ENCODE results near the gene FAM180B. TPM values are rescaled to one million over a fixed set of nuclear protein-coding genes. Genes with fewer than 3 reads are reported as not detected.

Gene FAM180B
- total RNA-seq, 1 donor from 2014 or later, result not detected

GRCh38 chr11:47566149-47566698 is 20.3 kb upstream of the FAM180B start:
- no peak for DNase-seq (ENCODE audit: low spot score)

DNA sequence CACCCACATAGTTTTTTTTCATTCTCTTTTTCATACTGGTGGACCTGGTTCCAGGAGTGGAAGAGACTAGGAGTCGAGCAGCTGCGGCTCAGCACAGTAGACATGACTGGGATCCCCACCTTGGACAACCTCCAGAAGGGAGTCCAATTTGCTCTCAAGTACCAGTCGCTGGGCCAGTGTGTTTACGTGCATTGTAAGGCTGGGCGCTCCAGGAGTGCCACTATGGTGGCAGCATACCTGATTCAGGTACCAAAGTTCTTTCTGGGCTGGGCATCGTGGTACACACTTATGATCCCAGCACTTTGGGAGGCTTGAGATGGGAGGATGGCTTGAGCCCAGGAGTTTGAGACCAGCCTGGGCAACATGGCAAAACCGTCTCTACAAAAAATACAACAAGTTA is 16.8 kb upstream of the FAM180B start:
- no peak for DNase-seq (ENCODE audit: low spot score)

- no peak for DNase-seq (ENCODE audit: low spot score)
These were observed 15.7 kb upstream of the FAM180B start for GRCh38 chr11:47570651-47571356.

GRCh38 chr11:47571357-47571729 is 15.1 kb upstream of the FAM180B start:
- DNase-seq (ENCODE audit: low spot score), result no peak

DNA sequence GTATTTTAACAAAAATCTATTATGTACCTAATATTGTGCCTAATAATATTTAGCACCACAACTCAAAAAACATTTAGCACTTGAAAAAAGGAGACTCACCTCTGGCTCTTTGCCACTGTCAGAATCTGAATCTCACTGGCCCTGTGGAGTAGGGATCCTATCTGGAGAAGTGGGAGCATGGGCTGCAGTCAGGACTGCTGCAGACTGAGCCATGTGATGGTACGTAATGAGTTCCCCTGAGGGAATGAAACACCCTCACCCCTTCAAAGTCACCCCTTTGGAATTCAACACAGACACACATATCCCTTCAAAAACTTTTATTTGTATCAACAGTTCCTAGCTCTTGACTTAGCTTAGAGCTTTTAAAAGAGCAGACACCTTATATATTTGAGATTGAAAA is 14.6 kb upstream of the FAM180B start:
- DNase-seq (ENCODE audit: low spot score), result no peak

DNA sequence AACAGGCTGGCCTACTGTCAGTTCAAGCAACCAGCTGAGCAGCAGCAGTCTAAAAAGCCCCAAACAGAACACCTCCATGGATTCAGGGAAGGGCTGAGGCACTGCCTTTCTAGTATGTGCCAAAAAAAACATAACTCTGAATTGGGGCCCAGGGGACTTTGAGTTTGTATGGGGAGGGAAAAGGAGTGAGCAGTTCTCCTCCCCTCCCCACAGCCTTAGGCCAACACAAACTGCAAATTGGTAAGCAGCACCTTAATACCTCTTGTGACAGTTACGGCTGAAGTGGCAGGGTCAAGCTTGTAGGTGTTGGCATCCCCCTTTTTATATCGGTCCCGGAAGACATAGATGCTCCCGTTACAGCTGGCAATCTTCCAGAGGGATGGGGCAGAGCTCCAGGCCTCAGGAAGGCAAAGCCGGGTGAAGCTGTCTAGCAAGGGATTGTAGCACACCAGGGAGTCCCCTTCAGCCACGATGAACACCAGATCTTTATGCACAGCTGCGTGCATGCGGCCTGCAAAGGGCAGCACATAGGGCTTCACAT is 13.7 kb upstream of the FAM180B start:
- DNase-seq (ENCODE audit: low spot score), result no peak

DNA sequence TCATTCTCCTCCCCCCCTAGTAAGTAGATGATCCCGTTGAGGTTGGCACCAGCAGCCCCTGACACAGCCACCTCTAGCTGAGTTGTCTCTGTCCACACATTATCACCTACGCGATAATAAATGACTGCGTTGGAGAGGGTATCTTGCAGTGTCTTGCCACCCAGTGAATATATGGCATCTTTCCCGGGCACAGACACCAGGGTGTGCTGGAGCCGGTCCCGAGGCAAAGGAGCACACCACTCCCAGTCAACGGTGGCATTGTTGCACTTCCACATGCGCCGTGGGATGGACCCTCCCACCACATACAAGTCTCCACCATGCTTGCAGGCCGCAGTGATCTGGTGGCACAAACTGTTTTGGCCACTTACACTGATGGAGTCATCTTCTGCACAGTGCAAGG is 13.2 kb upstream of the FAM180B start:
- DNase-seq (ENCODE audit: low spot score), result no peak

DNA sequence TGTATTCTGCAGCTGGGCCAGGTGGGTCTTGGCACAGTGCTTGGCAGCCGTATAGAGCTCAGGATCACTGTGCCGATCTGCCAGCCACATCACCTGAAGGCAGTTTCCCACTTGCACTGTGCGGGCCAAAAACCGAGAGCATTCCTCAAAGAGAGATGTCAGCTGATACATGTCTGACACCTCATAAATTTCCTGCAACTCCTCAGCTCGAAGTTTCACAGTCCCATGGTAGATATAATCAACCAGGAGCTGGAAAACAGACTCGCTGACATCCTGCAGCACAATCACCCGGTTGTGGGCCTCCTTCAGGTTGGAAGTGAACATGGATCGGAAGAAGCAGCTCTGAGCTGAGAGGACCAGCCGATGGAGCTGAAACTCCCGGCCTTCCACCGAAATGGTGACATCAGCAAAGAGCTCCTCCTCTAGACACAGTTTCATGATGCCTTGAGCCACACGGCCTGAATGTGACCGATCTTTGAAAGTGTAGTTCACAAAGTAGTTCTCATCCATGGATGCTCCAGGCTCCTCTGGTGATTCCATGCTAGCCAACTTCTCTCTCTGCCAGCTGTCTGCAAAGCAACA is 8.9 kb upstream of the FAM180B start:
- no peak for DNase-seq (ENCODE audit: low spot score)

GRCh38 chr11:47578524-47579494 is 7.7 kb upstream of the FAM180B start, which contains the start of the genes KBTBD4 and NDUFS3:
Gene KBTBD4 (minus strand): TSS chr11:47578970. CDS start chr11:47578951, 19 bp downstream.
Gene NDUFS3 (plus strand): TSS chr11:47579074. CDS start chr11:47579092, 18 bp downstream.
- peak; percentile 97 for DNase-seq (ENCODE audit: low spot score)

DNA sequence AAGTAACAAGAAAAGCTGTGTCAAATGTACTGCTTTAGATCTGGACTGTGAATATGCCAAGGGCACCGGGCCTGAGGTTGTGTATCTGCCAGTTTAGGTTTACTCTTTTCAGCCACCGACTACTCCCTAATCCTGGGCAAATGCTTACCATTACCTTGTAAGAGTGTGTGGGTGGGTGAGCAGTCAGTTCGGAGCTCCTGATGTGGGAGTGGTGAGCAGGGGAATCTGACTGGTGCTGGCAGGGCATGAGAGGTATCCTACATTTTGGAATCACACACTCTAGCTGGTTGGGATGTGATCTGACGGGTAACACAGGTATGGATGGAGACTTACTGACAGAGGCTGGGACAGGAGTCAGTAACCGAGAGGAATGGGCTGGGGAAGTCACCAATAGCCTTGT is 2.6 kb upstream of the FAM180B start:
- no peak for DNase-seq (ENCODE audit: low spot score)

DNA sequence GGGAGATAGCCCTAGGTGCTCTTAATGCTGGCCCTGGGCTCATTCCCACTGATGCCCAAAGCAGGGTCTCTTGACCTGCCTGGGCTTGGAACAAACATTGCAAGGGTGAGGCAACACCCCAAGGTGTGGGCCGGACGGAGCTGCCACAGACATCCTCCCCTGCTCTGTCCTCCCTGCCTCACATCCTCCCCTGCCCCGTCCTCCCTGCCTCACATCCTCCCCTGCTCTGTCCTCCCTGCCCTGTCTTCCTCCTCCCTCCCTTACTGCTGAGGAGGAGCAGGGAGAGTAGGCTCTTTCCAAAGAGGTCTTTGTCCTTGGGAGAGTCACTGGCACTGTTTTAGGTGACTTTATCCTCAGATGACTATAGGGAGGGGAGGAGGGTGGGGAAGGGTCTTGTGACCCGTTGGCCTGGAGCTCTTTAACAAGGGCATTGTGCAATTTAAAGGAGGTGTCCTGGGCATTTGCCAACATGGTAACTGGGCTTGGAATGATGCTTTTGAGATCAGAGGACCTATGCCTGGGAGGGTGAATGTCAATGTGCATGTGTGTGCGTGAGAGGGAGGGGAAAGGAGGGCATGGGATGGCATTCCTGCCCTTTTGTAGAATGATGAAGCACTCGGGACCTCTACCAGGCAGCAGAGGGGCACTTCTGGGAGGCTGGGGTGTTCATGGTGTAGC is 700 bp downstream of the FAM180B start:
- no peak for DNase-seq (ENCODE audit: low spot score)

- peak; percentile 29 for DNase-seq (ENCODE audit: low spot score)
These were observed 1.3 kb downstream of the FAM180B start for GRCh38 chr11:47587723-47588326.

- no peak for DNase-seq (ENCODE audit: low spot score)
These were observed 2.6 kb downstream of the FAM180B start for GRCh38 chr11:47589118-47589517.

GRCh38 chr11:47589584-47589976 is 3.1 kb downstream of the FAM180B start:
- DNase-seq (ENCODE audit: low spot score), result peak; percentile 23

DNA sequence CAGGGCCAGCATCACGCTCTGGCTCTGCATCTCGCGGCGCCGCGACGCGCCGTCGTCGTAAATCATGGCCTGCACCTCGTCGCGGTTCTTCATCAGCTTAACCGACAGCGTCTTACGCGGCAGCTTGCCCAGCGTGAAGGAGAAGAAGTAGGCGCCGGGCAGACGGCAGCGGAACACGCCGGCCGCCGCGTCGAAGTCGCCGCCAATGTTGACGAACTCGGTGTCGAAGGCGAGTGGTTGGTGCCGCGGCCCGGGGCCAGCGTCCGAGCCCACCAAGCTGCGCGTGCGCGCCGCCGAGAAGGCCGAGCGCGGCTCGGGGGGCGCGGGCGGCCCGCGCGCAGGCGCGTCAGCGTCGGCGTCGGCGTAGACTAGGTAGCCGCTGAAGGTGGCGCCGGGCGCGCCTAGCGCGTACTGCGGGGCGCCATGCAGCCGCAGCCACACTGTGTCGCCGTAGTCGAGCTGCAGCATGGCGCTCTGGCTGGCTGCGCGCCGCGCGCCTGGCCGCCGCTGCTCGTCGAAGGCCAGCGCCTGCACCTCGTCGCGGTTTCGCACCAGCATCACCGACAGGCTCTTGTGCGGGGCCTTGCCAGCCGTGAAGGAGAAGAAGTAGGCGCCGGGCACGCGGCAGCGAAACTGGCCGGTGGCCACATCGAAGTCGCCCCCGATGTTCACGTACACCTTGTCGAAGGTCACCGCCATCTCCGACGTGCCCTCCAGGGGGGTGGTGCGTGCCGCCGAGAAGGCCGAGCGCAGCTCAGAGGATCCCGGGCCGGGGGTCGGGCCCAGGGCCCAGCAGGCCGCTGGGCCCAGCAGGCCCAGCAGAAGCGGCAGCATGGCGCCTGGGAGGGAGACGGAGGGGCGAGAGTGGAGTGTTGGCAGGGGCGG is 3.7 kb downstream of the FAM180B start:
- DNase-seq (ENCODE audit: low spot score), result peak; percentile 52

DNA sequence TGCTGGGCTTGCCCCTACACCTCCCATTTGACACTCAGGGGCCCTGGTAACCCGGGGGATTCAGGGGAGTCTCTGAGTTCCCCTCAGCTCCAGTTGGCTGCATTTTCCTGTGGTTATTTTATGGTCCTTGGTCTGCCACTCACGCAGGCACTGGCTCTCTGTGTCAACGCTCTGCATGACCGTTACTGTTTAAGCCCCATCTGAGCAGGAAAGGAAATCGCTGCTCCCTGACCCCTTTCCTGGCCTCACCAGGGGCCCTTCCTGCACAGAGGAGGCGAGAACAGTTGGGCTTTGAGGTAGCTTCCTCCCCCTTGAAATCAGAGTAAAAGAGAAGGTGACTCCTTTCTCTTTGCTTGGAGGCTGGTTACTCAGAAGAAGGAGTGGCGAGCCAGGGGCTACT is 5.3 kb downstream of the FAM180B start:
- no peak for DNase-seq (ENCODE audit: low spot score)

GRCh38 chr11:47592251-47592650 is 5.8 kb downstream of the FAM180B start:
- DNase-seq (ENCODE audit: low spot score), result no peak

- no peak for DNase-seq (ENCODE audit: low spot score)
These were observed 6.5 kb downstream of the FAM180B start for GRCh38 chr11:47592970-47593369.

DNA sequence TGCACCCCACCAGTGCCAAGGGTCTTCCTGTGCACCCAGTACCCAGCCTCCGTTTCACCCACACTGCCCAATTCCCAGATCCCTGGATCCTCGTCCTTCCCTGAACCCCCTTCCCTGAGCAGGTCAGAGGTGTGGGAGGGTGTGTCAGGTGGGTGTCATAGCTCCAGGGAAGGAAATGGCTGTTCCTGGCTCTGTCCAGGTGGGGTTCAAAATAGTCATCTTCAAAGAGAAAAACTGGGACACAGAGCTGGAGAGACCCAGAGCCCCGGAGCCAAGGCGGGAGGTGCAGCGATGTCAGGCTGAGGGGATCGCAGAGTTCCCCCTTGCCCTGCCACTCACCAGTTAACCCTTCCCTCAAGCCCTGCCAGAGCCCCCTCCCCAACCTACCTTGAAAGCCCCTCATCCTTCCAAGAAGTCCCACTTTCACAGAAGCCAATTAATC is 7.0 kb downstream of the FAM180B start:
- no peak for DNase-seq (ENCODE audit: low spot score)
